NCI-H748 (cell line): ENCODE measurements around the gene FAF1.

Experiments
- DNase-seq: peaks from one replicate; lab custom pipeline; 2025; ENCODE audit not compliant: unreplicated experiment; lab: John Stamatoyannopoulos, UW

Gene FAF1

DNA sequence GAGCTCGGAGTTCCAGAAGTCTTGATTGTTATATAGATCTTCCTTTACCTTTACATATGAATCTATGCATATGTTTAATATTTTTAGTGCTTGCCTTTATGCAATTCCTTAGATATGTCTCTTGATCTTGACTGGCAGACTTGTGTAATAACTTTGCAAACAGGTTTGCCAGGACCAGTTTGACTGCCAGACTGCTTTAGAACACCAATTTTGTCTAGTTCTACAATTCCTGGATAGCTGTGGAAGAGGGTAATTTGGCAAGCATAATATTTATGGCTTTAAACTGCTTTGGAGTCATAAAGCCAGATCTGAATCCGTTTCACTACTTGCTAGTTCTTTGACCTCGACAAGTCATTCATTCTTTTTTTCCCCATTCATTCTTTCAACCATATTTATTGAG, 250.0 kb downstream of the FAF1 start:
- no peak for DNase-seq

- DNase-seq = no peak
Observed at GRCh38 chr1:50707824-50708223, 252.2 kb downstream of the FAF1 start.

DNA sequence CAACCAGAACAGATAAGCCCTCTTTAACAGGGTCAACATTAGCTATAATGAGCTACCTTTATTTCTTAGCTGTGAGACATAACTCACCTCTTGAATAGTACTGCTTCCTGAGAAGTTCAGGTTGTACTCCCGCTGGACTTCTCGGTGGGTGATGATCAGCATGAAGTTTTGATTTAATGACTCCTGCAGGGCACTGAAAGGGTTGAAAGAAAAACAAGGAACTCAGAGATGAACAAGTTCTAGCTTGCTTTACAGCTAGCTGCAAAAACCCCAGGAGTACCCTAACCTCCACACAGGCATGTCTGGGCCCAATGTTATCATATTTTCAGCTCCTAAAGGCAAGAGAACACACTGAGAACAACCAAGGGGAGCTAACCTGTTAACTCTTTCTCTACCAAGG, 254.4 kb downstream of the FAF1 start:
- no peak for DNase-seq

GRCh38 chr1:50705041-50705440, 255.0 kb downstream of the FAF1 start:
- no peak for DNase-seq

- peak; percentile 67 for DNase-seq
Observed at GRCh38 chr1:50704126-50704525, 255.9 kb downstream of the FAF1 start.

GRCh38 chr1:50703240-50703639, 256.8 kb downstream of the FAF1 start:
- DNase-seq = no peak

- DNase-seq = no peak
Observed at GRCh38 chr1:50702395-50702794, 257.7 kb downstream of the FAF1 start.

DNA sequence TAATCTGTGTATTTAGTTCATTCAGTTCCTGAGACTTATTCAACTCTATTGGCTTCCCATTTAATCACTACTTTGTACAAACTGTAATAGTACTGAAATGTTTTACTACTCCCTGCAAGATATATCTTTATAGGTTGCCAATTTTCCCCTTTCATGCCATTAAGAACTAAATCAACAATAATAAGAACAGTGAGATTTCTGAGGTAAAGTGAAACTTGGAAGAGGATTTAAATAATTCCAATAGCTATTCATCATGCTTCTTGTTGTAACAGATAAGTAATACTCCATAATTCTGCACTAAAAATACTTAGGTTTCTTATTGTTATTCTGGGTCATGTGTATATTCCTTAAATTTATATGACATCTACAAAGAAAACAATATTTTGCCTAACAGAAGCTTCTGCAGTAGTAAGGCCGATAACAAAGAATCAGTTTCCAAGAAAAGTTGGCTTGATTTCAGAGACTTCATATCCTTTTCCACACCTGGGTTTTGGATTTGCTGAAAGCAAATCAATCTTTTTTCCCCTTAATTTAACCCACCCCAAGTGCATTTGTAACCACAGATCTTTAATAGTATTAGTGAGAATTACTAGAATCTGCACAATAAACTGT, 258.3 kb downstream of the FAF1 start:
- DNase-seq = no peak

- DNase-seq = no peak
Observed at GRCh38 chr1:50700621-50701020, 259.4 kb downstream of the FAF1 start.

GRCh38 chr1:50700214-50700613, 259.9 kb downstream of the FAF1 start:
- peak; percentile 98 for DNase-seq

DNA sequence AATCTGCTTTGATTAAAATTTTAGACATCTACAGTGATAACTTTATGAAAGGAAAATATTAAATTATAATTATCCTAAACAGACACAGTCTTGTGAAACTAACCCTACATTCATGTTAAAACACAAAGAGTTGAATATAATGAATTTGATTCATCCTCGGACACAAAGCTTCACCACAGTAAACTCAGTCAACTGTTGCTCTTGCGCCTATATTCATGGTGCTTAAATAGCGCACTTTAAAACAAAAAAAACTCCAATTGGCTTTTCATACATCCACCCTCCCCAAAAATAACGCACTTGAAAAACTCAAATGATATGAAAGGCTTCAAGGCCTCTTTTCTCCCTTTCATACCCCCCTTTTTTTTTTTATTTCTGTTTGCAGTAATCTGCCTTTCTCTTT, 260.3 kb downstream of the FAF1 start:
- DNase-seq = no peak

DNA sequence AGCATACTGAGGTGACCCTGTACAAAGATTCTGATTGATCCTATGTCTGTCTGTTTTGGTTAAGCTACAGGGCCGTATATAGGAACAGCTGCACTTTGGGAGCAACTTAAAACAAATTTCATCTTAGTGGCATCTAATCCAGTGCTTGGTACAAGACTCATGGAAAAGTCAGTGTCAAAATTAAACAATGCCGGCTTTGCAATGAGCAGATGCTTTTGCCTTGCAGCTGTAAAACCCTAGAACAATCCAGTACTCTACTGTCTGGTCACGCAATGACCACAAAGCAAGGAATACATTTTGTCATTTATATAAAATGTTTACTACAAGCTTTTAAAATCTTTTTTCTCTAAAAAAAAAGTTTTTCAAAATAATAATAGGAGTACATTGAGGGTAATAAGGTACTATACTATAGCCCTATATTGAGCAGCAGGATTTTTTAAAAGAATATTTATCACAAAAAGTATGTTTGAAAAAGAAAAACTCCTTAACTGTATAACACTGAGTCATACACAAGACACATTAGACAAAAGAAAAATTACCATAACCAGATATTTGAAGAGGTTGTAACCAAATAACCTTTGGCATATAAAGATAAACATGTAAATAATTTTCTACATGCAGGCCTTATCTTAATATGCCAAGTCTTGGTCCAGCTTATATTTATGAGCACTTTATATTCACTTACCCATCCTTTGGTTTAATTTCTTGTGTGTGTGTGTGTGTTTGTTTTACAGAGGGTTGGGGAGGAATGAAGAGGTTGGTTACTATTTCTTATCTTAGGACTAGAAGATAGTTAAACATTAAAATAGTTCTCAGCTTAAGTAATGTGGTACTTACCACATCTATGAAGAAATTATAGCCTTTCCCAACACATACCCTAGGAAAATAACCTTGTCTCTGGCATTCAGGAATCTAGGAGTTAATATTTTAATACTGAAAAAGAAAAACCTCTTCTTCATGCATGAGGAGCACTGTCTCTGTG, 262.3 kb downstream of the FAF1 start:
- DNase-seq = no peak

- DNase-seq = no peak
Observed at GRCh38 chr1:50693829-50694228, 266.2 kb downstream of the FAF1 start.

GRCh38 chr1:50684185-50684584, 275.9 kb downstream of the FAF1 start:
- no peak for DNase-seq

GRCh38 chr1:50681931-50682330, 278.1 kb downstream of the FAF1 start:
- DNase-seq = no peak

GRCh38 chr1:50667710-50668356, 292.2 kb downstream of the FAF1 start:
- no peak for DNase-seq

GRCh38 chr1:50667272-50667671, 292.8 kb downstream of the FAF1 start:
- DNase-seq = no peak

DNA sequence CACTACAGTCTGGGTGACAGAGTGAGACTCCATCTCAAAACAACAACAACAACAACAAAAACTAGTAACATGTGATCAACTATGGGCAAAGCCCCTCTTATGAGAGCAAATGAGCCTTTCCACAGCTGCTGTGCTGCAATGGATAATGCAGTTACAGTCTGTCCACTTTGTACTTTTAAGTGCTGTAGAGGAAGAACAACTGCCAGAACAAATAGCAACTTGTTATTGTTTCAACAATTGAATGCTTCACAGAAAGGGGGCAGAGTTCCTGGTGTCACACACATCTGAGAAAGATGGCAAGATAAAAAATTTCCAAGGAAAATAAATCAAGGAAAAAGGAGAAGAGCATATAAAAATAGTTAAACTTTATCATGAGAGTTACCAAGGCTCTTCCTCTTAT, 293.2 kb downstream of the FAF1 start:
- no peak for DNase-seq

DNA sequence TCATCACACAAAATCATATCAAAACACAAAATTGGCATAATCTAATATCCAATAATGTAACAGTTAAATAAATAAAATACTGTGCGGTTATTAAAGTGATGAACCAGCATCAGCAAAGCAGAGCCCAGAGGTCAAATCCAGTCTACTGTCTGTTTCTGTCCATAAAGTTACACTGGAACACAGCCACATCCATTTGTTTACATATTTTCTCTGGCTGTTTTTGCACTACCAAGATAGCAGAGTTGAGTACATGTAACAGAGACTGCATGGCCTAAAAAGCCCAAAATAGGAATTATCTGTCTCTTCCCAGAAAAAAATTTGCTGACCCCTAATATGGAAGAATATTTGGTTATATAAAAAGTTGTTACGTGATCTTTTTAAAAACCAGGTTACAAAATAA, 294.7 kb downstream of the FAF1 start:
- no peak for DNase-seq

GRCh38 chr1:50661626-50662025, 298.4 kb downstream of the FAF1 start:
- DNase-seq = no peak

DNA sequence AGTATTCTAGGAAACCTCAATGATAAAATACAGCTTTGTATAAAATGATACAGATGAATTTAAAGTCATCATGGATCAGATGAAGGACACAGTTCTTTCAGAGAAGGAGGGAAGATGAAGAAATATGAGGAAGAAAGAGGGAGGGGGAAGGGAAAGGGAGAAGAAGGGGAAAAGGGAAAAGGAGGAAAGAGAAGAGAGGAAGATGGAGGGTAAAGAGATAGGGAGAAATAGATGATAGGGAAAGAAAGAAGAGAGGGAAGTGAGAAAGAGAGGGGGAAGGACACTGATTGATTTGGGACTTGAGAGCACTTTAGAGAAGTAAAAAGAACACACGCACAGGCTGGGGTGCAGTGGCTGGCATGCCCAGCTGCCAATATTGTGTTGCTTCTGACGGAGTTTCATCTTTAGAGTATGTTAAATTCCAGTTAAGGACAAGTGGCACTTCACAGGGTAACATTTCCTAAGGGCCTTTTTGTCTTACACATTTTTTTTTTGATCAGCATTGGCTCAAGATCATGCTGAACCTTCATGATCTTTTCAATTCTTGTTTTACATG, 300.9 kb downstream of the FAF1 start:
- no peak for DNase-seq
